HG03558 (cell line): ENCODE measurements around the gene GALR2.

ENCODE experiments used
- ATAC-seq: cut with Tn5 transposase; IDR thresholded peaks from one replicate; pipeline ENCODE4 v1.9.1; 2021; ENCODE audit warnings: moderate number of reproducible peaks; ENCODE audit not compliant: unreplicated experiment; ENCODE audit errors: extremely low read depth

The GALR2 gene

DNA sequence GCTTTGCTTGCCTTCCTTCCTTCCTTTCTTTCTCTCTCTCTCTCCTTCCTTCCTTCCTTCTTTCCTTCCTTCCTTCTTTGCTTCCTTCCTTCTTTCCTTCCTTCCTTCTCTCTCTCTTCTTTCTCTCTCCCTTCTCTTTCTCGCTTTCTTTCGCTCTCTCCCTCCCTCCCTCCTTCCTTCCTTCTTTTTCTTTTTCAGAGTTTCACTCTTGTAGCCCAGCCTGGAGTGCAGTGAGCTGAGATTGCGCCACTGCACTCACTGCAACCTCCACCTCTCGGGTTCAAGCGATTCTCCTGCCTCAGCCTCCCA, 48.6 kb downstream of the GALR2 start:
- ATAC-seq: no peak

DNA sequence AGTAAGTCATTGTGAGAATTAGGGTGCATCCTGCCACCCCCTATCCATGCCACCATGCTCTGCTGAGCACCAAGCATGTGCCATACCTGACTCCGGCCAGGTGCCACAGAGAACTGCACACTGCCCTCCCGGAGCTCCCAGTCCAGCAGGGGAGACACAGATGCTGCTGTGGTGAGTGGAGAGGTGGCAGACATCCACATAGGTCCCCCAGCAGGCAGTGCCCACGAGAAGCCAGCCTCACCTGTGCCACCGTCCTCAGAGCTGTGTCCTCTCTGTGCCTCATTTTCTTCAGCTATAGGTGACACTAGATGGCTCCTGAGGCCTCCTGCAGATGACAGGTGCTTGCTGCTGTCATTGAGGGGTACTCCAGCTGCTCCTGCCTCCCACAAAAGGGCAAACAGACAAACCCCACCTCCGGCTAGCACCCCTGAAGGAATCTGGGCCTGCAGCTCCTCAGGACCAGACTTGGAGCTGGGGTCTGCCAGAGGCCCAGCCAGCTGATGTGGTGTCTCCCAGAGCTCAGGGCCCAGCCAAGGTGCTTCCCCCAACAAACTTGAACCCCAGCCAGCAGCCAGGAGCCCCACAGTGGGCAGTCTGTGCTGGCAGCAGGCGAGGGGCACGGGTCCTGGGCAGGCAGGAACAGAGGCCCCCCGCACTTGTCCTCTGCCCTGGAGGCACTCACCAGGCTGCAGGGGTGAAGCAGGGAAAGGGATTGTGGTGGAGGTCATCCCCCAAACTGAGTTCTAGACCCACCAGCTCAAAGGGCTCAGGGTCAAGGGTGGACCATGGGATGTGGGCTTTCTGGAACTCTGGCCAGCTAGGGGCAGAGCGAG, 49.4 kb downstream of the GALR2 start:
- no peak for ATAC-seq

DNA sequence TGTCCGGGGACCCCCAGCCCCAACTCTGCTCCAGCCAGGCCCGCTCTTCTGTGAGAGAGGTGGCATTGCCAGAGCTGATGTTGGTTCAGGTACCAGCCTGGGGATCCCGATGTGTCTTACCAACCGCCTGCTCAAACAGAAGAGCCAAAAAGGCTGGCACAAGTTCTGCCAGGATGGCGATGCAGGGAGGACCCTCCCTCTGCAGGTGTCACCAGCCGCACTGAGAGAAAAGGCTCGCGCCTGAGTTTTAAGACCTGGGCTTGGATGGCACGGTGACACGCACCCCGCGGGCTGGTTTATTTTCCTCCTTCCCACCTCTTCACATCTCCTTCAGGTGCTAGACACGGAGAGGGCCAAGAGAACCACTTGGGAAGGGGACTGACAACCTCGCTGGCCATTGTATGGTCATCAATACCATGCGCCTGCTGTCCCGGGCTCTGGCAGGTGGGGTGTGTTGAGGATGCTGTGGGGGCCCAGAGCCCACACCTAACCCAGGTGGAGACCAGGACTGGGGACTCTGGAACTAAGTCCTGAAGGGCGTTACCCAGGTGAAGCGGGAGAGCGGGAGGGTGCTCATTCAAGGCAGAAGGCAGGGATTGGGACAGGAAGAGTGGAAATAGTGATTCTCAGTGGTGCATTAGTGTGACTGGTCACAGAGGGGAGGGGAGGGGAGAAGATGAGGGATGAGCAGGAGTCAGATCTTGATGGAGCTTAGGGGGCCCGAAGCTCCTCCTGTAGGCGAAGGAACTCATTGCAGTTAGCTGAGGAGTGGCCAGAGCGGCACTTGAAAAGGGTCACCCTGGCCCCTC, 50.2 kb downstream of the GALR2 start:
- no peak for ATAC-seq

DNA sequence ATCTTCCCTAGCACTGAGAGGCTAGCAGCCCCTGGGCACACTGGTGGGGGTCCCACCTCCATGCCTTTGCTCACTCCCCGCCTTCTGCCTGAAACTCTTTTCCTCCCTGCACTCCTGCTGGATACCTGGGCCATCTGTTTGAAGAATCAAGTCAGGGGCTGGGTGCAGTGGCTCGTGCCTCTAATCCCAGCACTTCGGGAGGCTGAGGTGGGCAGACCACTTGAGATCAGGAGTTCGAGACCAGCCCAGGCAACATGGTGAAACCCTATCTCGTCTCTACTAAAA, 50.8 kb downstream of the GALR2 start:
- ATAC-seq: no peak

DNA sequence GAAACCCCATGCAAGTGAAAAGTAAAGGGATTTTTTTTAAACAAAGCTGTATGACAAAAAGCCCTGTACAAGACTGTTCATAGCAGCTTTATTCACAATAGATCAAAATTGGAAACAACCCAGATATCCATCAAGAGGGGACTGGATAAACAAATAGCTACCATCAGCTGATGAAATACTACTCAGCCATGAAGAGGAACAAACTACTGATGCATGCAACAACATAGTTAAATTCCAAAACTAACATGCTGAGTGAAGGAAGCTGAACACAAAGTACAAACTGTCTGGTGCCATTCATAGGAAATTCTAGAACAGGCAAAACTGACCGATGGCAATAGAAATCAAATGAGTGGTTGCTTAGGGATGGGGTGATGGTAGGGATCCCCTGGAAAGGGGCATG, 51.3 kb downstream of the GALR2 start:
- ATAC-seq: no peak
